GM12878 (cell line): ENCODE results near the gene ZNF417. TPM values are rescaled to one million over a fixed set of nuclear protein-coding genes. Genes with fewer than 3 reads are reported as not detected.

Experiments used
- ATF7 ChIP-seq: fragments of 450-650 bp; IDR thresholded peaks from 2 replicates; pipeline ENCODE4 v1.6.1; 2016; ENCODE audit warnings: low read depth, mild to moderate bottlenecking
- CREB1 ChIP-seq: IDR thresholded peaks from 2 replicates; pipeline ENCODE4 v1.6.1; 2012; ENCODE audit warnings: low read depth, mild to moderate bottlenecking, inconsistent platforms
- CREM ChIP-seq: IDR thresholded peaks from 2 replicates; pipeline ENCODE4 v1.6.1; 2014; ENCODE audit warnings: antibody characterized with exemption, low read depth
- DPF2 ChIP-seq: fragments of 450-650 bp; IDR thresholded peaks from 2 replicates; pipeline ENCODE4 v1.6.1; 2017; ENCODE audit warnings: mild to moderate bottlenecking
- FOXM1 ChIP-seq: IDR thresholded peaks from 2 replicates; pipeline ENCODE4 v1.6.1; 2012; ENCODE audit warnings: low read depth, mild to moderate bottlenecking, inconsistent platforms, low read length, moderate library complexity
- HCFC1 ChIP-seq: fragments of 150-350 bp; IDR thresholded peaks from 2 replicates; pipeline ENCODE4 v1.6.1; 2014; ENCODE audit warnings: low read length
- IKZF2 ChIP-seq, 2 experiments: fragments of 450-650 bp; IDR thresholded peaks; 2 replicates each; pipeline ENCODE4 v1.6.1; 2017; ENCODE audit warnings: mild to moderate bottlenecking in 2 of 2, moderate library complexity in 2 of 2
- MEF2B ChIP-seq: fragments of 450-650 bp; IDR thresholded peaks from 2 replicates; pipeline ENCODE4 v1.6.1; 2018; ENCODE audit warnings: mild to moderate bottlenecking, moderate library complexity; ENCODE audit not compliant: partially characterized antibody, poor library complexity, severe bottlenecking
- MXI1 ChIP-seq: fragments of 150-350 bp; IDR thresholded peaks from 2 replicates; pipeline ENCODE4 v1.6.1; 2011; ENCODE audit warnings: low read depth, mild to moderate bottlenecking, inconsistent platforms, low read length, improper control_type of control experiment
- NBN ChIP-seq: fragments of 450-650 bp; IDR thresholded peaks from 2 replicates; pipeline ENCODE4 v1.6.1; 2016
- NFYB ChIP-seq: IDR thresholded peaks from 2 replicates; pipeline ENCODE4 v1.6.1; 2011; ENCODE audit warnings: low read depth, mild to moderate bottlenecking, low read length, improper control_type of control experiment, moderate library complexity; ENCODE audit not compliant: insufficient read depth
- NR2C1 ChIP-seq: fragments of 450-650 bp; IDR thresholded peaks from 2 replicates; pipeline ENCODE4 v1.6.1; 2017; ENCODE audit warnings: antibody characterized with exemption, mild to moderate bottlenecking, moderate library complexity
- PBX3 ChIP-seq: IDR thresholded peaks from 2 replicates; pipeline ENCODE4 v1.6.1; 2011; ENCODE audit warnings: mild to moderate bottlenecking, low read depth, low read length, moderate library complexity; ENCODE audit not compliant: insufficient replicate concordance
- PML ChIP-seq: IDR thresholded peaks from 2 replicates; pipeline ENCODE4 v1.6.1; 2012; ENCODE audit warnings: low read length, inconsistent platforms
- RAD21 ChIP-seq: IDR thresholded peaks from 2 replicates; pipeline ENCODE4 v1.6.1; 2011; ENCODE audit warnings: mild to moderate bottlenecking, low read depth, low read length, moderate library complexity; ENCODE audit not compliant: insufficient read depth
- RB1 ChIP-seq: fragments of 450-650 bp; formaldehyde crosslinking; IDR thresholded peaks from 2 replicates; pipeline ENCODE4 v1.6.1; 2017; ENCODE audit warnings: mild to moderate bottlenecking, borderline replicate concordance
- SIX5 ChIP-seq: IDR thresholded peaks from 2 replicates; pipeline ENCODE4 v1.6.1; 2011; ENCODE audit warnings: mild to moderate bottlenecking, low read depth, low read length, moderate library complexity; ENCODE audit not compliant: severe bottlenecking
- SMAD5 ChIP-seq: IDR thresholded peaks from 2 replicates; pipeline ENCODE4 v1.6.1; 2016; ENCODE audit warnings: antibody characterized with exemption, low read depth
- USF1 ChIP-seq: IDR thresholded peaks from 2 replicates; pipeline ENCODE4 v1.6.1; 2011; ENCODE audit warnings: borderline replicate concordance, low read depth, mild to moderate bottlenecking, moderate library complexity, mixed read lengths, low read length; ENCODE audit not compliant: insufficient read depth; ENCODE audit errors: extremely low read length
- polyA plus RNA-seq, 11 experiments: library from polyadenylated mRNA; depleted of rRNA in 4 of 11; unstranded in 6 of 11; stranded (reverse) in 5 of 11; fragments of >200 nt; fragmentation: Nextera tagmentation in 4 of 11; fragmentation: Illumina TruSeq in 1 of 11; extraction: Ambion mirVana in 4 of 11; extraction: Trizol in 1 of 11; gene quantifications; 1 replicate in 1 of 11; 2 replicates in 10 of 11; pipeline versions ENCODE4 v1.2.1 to v1.2.3, GENCODE V29; 2011 to 2016; ENCODE audit warnings: inconsistent platforms in 2 of 11, missing spikeins in 2 of 11, low read depth in 1 of 11
- total RNA-seq, 4 experiments: library from RNA; depleted of rRNA in 3 of 4; stranded (reverse); fragments of >200 nt in 3 of 4; fragmentation: Illumina TruSeq in 1 of 4; extraction: Trizol in 1 of 4; gene quantifications; 2 replicates each; pipeline versions ENCODE4 v1.2.1 to v1.2.3, GENCODE V29; 2013 to 2021
- TF ChIP-seq, protein P1 (sequence below): fragments of 450-650 bp; IDR thresholded peaks from 2 replicates; pipeline ENCODE4 v1.6.1; 2018; ENCODE audit warnings: mild to moderate bottlenecking, low read depth, moderate library complexity; ENCODE audit not compliant: partially characterized antibody
- TF ChIP-seq, protein P2 (sequence below): fragments of 450-650 bp; IDR thresholded peaks from 2 replicates; pipeline ENCODE4 v1.6.1; 2016; ENCODE audit warnings: mild to moderate bottlenecking

Gene ZNF417
- total and polyA plus RNA-seq, 10 of the 15 experiments (the other 5 are each of a cell fraction or from before 2014, with no cell fraction given) = 1.3 to 13.6 (median 6.5) TPM

- TF ChIP-seq, protein P1, sequence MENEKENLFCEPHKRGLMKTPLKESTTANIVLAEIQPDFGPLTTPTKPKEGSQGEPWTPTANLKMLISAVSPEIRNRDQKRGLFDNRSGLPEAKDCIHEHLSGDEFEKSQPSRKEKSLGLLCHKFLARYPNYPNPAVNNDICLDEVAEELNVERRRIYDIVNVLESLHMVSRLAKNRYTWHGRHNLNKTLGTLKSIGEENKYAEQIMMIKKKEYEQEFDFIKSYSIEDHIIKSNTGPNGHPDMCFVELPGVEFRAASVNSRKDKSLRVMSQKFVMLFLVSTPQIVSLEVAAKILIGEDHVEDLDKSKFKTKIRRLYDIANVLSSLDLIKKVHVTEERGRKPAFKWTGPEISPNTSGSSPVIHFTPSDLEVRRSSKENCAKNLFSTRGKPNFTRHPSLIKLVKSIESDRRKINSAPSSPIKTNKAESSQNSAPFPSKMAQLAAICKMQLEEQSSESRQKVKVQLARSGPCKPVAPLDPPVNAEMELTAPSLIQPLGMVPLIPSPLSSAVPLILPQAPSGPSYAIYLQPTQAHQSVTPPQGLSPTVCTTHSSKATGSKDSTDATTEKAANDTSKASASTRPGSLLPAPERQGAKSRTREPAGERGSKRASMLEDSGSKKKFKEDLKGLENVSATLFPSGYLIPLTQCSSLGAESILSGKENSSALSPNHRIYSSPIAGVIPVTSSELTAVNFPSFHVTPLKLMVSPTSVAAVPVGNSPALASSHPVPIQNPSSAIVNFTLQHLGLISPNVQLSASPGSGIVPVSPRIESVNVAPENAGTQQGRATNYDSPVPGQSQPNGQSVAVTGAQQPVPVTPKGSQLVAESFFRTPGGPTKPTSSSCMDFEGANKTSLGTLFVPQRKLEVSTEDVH = peak; percentile 74
- TF ChIP-seq USF1 (peak; percentile 45), PBX3 (peak; percentile 92), FOXM1 (peak; percentile 42; the same call in 1 of the 2 replicates), RAD21 (peak; percentile 20; the same call in 1 of the 2 replicates), SMAD5 (0 out of 2 replicates have a peak, but pooled peaks have one; percentile 29), CREB1 (peak; percentile 92), RB1 (peak; percentile 96), MEF2B (peak; percentile 34), MXI1 (0 out of 2 replicates have a peak, but pooled peaks have one; percentile 10), IKZF2 (IDR thresholded peaks at IDR 0.05) (0 out of 4 replicates have a peak, but pooled peaks of 1 of the 2 experiments have one; percentile 32), DPF2 (peak; percentile 53; the same call in 1 of the 2 replicates), NFYB (peak; percentile 56; the same call in 1 of the 2 replicates), NR2C1 (peak; percentile 82), ATF7 (peak; percentile 62), SIX5 (peak; percentile 86), HCFC1 (peak; percentile 92), PML (0 out of 2 replicates have a peak, but pooled peaks have one; percentile 39), NBN (0 out of 2 replicates have a peak, but pooled peaks have one; percentile 30), CREM (peak; percentile 92)
- TF ChIP-seq, protein P2, sequence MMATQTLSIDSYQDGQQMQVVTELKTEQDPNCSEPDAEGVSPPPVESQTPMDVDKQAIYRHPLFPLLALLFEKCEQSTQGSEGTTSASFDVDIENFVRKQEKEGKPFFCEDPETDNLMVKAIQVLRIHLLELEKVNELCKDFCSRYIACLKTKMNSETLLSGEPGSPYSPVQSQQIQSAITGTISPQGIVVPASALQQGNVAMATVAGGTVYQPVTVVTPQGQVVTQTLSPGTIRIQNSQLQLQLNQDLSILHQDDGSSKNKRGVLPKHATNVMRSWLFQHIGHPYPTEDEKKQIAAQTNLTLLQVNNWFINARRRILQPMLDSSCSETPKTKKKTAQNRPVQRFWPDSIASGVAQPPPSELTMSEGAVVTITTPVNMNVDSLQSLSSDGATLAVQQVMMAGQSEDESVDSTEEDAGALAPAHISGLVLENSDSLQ = peak; percentile 98
Observed at GRCh38 chr19:57916168-57916995, at the start of gene ZNF417 (continued).
